GM18520 (cell line): ENCODE measurements around the gene PRKCA.

Experiments used
- ATAC-seq: cut with Tn5 transposase; IDR thresholded peaks from one replicate; pipeline ENCODE4 v1.9.1; 2021; ENCODE audit not compliant: unreplicated experiment

Gene PRKCA

GRCh38 chr17:66535611-66536010 is 233.2 kb downstream of the PRKCA start:
- no peak for ATAC-seq

GRCh38 chr17:66537502-66537901 is 235.1 kb downstream of the PRKCA start:
- no peak for ATAC-seq

GRCh38 chr17:66538776-66539175 is 236.4 kb downstream of the PRKCA start:
- no peak for ATAC-seq

GRCh38 chr17:66540131-66540781 is 237.8 kb downstream of the PRKCA start:
- no peak for ATAC-seq

DNA sequence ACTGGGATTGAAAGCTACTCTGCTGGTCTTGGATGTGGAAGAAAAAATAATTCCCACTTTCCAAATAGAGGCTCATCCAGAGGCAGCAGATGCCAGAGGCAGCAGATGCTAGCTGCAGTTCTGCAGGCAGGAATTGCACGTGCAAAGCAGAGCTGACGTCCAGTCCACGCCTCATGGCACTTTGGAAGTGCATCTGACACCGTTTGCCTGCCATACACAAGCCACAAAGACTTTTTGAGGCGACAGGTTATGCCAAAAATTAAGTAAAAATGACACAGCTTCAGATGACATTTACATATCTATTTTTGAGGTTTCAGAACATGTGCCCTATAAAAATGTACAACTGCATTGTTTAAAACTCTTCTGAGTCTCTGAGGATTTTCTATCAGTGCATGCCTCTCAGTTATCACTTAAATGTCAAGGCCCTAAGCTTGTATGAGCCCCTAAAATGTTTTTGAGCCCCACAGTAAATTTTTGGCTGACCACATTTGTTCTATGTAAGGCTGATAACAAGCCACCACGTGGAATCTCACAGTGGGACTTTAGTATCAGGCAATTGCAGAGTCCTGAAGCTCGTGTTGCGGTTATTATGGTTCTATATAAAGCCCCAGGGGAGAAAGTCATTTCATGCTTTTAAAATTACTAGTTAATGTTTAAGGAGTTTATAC is 239.2 kb downstream of the PRKCA start:
- peak; percentile 45 for ATAC-seq

DNA sequence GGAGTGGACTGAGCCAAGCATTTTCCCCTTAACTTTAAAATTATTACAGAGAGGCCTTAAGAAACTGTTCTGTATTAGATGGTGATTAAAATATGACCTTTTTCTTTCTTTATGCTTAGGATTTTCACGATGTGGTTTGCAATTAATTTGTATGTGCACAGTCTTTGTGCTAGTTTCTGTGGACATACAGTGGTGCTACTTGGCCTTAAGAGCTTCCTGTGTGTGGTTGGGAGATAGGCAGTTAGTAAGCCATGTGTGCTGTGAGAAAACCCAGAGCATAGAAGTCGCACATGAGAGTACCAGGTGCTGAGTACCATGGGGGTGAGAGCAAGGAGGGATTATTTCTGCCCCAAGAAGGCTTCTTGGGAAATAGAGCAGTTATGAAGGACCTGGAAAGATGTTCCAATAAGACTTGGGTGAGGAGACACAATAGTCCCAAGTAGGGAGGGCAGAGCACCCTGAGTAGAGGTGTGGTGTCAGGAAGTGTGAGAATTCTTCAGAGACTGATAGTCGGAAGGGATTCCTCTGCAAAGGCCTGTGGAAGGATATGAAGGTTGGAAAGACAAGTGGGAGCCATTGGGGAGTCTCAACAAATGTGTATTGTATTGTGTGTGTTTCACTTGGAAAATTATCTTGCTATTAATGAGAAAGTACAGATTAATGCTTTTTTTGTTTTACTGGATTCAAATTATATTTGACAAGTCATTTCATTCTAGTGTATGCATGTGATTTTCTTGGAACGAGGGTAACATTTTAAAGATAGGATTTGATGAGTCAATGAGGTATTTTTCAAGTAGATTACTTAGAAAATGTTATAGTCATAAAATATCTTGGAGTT is 239.9 kb downstream of the PRKCA start:
- ATAC-seq, result peak; percentile 89

GRCh38 chr17:66542967-66543520 is 240.6 kb downstream of the PRKCA start:
- no peak for ATAC-seq

DNA sequence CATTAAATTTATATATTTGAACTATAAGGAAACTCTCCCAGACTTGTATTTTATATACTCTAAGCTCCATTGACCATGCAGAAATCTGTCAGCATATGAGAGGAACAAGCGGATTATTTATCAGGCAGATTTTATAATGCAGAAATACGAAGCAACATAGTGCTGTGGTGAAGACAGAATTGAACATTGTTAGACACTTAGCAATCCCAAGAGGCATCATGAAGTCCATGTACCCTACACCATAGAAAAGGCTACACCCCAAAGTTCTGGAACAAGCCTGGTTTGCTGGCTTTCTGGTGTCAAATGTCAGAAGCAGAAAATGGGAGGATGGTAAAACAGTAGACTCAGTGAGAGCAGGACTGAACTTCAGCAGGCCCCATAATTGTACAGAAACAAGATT is 241.1 kb downstream of the PRKCA start:
- ATAC-seq, result no peak

DNA sequence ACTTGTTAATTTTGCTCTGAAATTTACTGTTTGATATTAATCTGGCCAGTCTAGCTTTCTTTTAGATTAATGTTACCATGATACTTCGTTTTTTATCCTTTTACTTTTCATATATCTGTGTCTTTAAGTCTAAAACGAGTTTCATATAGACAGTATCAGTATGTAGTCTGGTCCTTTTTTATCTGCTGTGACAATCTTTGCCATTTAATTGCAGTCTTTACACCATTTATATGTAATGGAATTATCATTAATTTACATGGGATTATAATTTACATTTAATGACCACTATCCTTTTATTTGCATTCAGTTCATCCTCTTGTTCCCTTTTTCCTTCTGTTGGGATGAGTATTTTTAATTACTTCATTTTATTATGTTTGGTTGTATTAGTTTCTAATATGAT is 243.5 kb downstream of the PRKCA start:
- no peak for ATAC-seq

- ATAC-seq, result no peak
Observed at GRCh38 chr17:66547151-66547865, 244.9 kb downstream of the PRKCA start.

GRCh38 chr17:66548158-66548557 is 245.7 kb downstream of the PRKCA start:
- ATAC-seq, result no peak

DNA sequence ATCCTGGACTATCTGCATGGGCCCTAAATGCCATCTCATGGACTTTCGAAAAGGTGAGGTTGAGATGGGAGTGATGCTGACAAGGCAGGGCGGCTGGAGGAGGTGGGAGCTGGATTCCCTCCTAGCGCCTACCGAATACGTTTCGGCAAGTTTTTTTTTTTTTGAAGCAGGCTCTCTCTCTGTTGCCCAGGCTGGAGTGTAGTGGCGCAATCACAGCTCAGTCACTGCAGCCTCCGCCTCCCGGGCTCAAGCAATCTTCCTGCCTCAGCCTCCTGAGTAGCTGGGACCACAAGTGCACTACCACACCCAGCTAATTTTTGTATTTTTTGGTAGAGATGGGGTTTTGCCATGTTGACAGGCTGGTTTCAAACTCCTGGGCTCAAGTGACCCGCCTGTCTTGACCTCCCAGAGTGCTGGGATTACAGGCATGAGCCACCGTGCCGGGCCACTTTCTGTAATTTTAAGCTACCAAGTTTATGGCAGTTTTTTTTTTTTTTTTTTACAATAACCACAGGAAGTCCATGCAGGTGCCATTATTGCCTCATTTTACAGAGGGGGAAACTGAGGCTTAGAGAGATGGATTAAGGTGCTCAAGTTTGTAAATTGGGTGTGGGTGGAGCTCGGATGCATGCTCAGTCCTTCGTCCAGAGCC is 246.4 kb downstream of the PRKCA start:
- no peak for ATAC-seq

DNA sequence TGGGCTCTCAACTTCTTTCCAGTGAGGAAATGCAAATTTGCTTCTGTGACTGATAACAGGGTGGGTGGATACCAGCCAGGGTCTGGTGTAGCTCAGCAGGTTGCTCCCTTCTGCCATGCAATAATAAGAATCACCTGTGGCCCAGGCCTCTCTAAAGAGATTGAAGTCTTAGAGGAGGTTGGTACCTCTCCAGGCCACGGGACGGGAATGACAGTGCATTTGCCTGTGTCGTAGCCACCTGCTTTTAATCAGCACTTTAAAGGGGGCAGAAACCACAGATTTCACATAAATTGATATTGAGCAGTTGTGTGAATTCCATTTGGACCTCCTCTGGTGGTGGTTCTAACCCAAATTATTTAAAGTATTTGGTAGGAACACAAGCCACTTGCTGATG is 246.9 kb downstream of the PRKCA start:
- no peak for ATAC-seq

DNA sequence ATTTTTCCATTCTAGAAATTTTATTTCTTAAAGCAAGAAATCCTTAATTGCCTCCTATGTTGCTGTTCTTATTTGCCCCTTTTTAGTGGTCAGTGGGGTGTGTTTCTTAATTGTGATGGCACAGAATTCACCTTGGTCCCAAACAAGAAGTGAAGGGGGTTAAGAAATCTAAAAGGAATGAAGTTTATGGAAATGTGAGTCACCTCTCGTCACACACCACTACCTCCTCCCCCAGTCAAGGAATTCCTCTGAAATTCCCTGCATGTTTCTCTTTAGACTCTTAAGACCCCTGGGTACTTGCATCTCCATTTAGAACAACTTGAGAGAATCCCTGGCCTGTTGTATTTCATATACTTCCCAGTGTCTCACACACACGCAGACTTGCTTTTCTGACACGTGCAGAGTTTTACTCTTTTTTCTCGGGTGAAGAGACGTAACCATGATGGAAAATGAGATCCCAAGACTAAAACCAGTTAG is 247.4 kb downstream of the PRKCA start:
- ATAC-seq, result no peak

- no peak for ATAC-seq
Observed at GRCh38 chr17:66551839-66552238, 249.4 kb downstream of the PRKCA start.

DNA sequence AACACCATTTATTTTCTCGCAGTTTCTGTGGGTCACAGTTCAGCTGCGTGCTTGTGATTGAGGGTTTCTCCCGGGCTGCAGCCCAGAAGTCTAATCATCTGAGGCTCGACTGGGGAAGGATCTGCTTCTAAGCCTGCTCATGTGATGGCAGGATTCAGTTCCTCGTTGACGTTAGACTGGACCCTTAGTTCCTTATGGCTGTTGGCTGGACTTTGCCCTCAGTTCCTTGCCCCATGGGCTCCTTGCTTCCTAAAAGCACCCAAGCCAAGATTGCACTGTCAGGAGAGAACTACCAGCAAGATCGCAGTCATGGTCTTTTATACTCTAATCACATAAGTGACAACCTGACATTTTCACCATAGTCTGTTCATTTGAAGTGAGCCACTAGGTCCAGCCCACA is 250.0 kb downstream of the PRKCA start:
- no peak for ATAC-seq

DNA sequence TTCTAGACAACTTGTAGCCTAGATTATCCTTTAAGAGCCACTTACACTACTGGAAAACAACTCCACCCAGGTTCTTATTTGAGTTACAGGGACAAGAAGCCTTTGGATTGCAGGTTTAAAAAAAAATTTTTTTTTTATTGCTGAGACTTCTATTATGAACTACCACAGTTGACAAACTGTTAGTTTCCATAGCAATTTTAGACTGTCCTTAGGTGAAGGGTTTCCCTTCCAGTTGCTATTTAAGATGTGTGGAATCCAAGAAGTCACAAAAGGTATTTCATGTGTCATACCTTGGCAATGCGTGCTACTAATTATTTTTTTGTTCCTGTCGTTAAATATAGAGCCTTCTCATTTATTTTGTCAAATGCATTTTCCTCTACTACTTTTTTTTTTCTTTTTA is 253.2 kb downstream of the PRKCA start:
- ATAC-seq, result no peak

- no peak for ATAC-seq
Observed at GRCh38 chr17:66557200-66557599, 254.8 kb downstream of the PRKCA start.

GRCh38 chr17:66557886-66558285 is 255.5 kb downstream of the PRKCA start:
- no peak for ATAC-seq

DNA sequence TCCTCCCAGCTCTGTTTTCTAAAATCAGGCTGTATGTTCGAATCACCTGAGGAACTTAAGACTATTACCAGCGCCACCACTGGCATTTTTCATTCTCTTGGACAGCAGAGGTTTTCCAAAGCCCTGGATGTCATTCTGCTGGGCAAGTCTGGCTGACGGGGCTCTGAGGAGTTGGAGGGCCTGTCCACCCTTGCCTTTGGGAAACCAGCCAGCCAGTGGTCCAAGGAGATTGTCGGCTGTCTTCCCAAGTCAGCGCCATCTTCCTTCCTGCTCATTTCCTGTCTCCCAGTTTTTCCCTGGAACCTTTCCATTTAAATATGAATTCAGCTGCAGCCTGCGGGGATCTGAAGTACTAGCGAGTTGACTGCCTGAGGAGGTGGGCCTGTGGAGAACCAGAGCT is 258.3 kb downstream of the PRKCA start:
- ATAC-seq, result no peak
